GM10847 (cell line): ENCODE results near the gene GTPBP8.

Source experiments
- POLR2A ChIP-seq: IDR thresholded peaks from 2 replicates; pipeline ENCODE4 v1.6.1; 2011; ENCODE audit not compliant: insufficient read length; ENCODE audit errors: extremely low read depth

Gene GTPBP8

GRCh38 chr3:112990672-112991602 is at the start of gene GTPBP8:
Gene GTPBP8, plus strand, starts transcription at chr3:112990984. Its CDS starts 16 bp downstream, at chr3:112991000.
- peak; percentile 74 for TF ChIP-seq POLR2A

- TF ChIP-seq POLR2A = no peak
Observed at GRCh38 chr3:112948346-112948838, 42.4 kb upstream of the GTPBP8 start.

- no peak for TF ChIP-seq POLR2A
Observed at GRCh38 chr3:112956351-112956750, 34.4 kb upstream of the GTPBP8 start.

GRCh38 chr3:112958811-112959560 is 31.8 kb upstream of the GTPBP8 start:
- TF ChIP-seq POLR2A = no peak

- TF ChIP-seq POLR2A = no peak
Observed at GRCh38 chr3:112963683-112964082, 27.1 kb upstream of the GTPBP8 start.

- TF ChIP-seq POLR2A = no peak
Observed at GRCh38 chr3:112965656-112966055, 25.1 kb upstream of the GTPBP8 start.

- TF ChIP-seq POLR2A = no peak
Observed at GRCh38 chr3:112966633-112967032, 24.2 kb upstream of the GTPBP8 start.

GRCh38 chr3:112967425-112967824 is 23.4 kb upstream of the GTPBP8 start:
- no peak for TF ChIP-seq POLR2A

- no peak for TF ChIP-seq POLR2A
Observed at GRCh38 chr3:112967828-112968227, 23.0 kb upstream of the GTPBP8 start.

- no peak for TF ChIP-seq POLR2A
Observed at GRCh38 chr3:112972158-112972557, 18.6 kb upstream of the GTPBP8 start.

- TF ChIP-seq POLR2A = no peak
Observed at GRCh38 chr3:112973325-112974177, 17.2 kb upstream of the GTPBP8 start.

- TF ChIP-seq POLR2A = no peak
Observed at GRCh38 chr3:112974178-112974517, 16.6 kb upstream of the GTPBP8 start.

GRCh38 chr3:112974894-112975293 is 15.9 kb upstream of the GTPBP8 start, which contains the start of gene CD200R1:
Gene CD200R1, minus strand, starts transcription at chr3:112975103. Its CDS starts 246 bp downstream, at chr3:112974857.
- no peak for TF ChIP-seq POLR2A

GRCh38 chr3:112976001-112976400 is 14.8 kb upstream of the GTPBP8 start:
- no peak for TF ChIP-seq POLR2A

- TF ChIP-seq POLR2A = no peak
Observed at GRCh38 chr3:112976953-112977352, 13.8 kb upstream of the GTPBP8 start.
